Measurements from ENCODE around the gene SESN1. TPM values are rescaled to one million over a fixed set of nuclear protein-coding genes. Genes with fewer than 3 reads are reported as not detected.

Gene SESN1
- total RNA-seq, 1 donor from 2014 or later, result 18.4 TPM

GRCh38 chr6:108988765-108989164 lies 105.9 kb downstream of the SESN1 start:
- FAIRE-seq (no peak), DNase-seq (ENCODE audit: low read depth) (no peak)
- Histone ChIP-seq H3K27me3 (ENCODE audit: control insufficient read depth, insufficient read depth, low read length) (no peaks in the 10 kb centered on the region), H3K4me3 (ENCODE audit: low read depth, low read length) (no peak overlapping the region), H3K36me3 (ENCODE audit: control insufficient read depth, insufficient read depth, low read length) (peaks cover 20% of the 10 kb centered on the region)
- TF ChIP-seq CTCF (IDR thresholded peaks at IDR 0.05; ENCODE audit: insufficient read depth, low read length, severe bottlenecking), result no peak

- DNase-seq (ENCODE audit: low read depth), result no peak
- peaks cover 20% of the 10 kb centered on the region for H3K36me3 ChIP-seq (ENCODE audit: control insufficient read depth, insufficient read depth, low read length)
- FAIRE-seq, result no peak
- H3K27me3 ChIP-seq (ENCODE audit: control insufficient read depth, insufficient read depth, low read length), result no peaks in the 10 kb centered on the region
- no peak for TF ChIP-seq CTCF (IDR thresholded peaks at IDR 0.05; ENCODE audit: insufficient read depth, low read length, severe bottlenecking)
- no peak overlapping the region for H3K4me3 ChIP-seq (ENCODE audit: low read depth, low read length)
These were observed 106.3 kb downstream of the SESN1 start for GRCh38 chr6:108988296-108988695.

- no peak for FAIRE-seq
- no peak for TF ChIP-seq CTCF (IDR thresholded peaks at IDR 0.05; ENCODE audit: insufficient read depth, low read length, severe bottlenecking)
- DNase-seq (ENCODE audit: low read depth), result no peak
- Histone ChIP-seq H3K27me3 (ENCODE audit: control insufficient read depth, insufficient read depth, low read length) (no peaks in the 10 kb centered on the region), H3K4me3 (ENCODE audit: low read depth, low read length) (no peak overlapping the region), H3K36me3 (ENCODE audit: control insufficient read depth, insufficient read depth, low read length) (peaks cover 18% of the 10 kb centered on the region)
These were observed 107.5 kb downstream of the SESN1 start for GRCh38 chr6:108987156-108987555.

- FAIRE-seq, result no peak
- H3K27me3 ChIP-seq (ENCODE audit: control insufficient read depth, insufficient read depth, low read length), result no peaks in the 10 kb centered on the region
- DNase-seq (ENCODE audit: low read depth), result no peak
- TF ChIP-seq CTCF (IDR thresholded peaks at IDR 0.05; ENCODE audit: insufficient read depth, low read length, severe bottlenecking), result no peak
- H3K36me3 ChIP-seq (ENCODE audit: control insufficient read depth, insufficient read depth, low read length), result peaks cover 10% of the 10 kb centered on the region
- H3K4me3 ChIP-seq (ENCODE audit: low read depth, low read length), result no peak overlapping the region
These were observed 109.3 kb downstream of the SESN1 start for GRCh38 chr6:108985301-108985700.

- FAIRE-seq, result no peak
- DNase-seq (ENCODE audit: low read depth), result no peak
- TF ChIP-seq CTCF (IDR thresholded peaks at IDR 0.05; ENCODE audit: insufficient read depth, low read length, severe bottlenecking), result no peak
- Histone ChIP-seq H3K27me3 (ENCODE audit: control insufficient read depth, insufficient read depth, low read length) (no peaks in the 10 kb centered on the region), H3K36me3 (ENCODE audit: control insufficient read depth, insufficient read depth, low read length) (no peaks in the 10 kb centered on the region), H3K4me3 (ENCODE audit: low read depth, low read length) (no peak overlapping the region)
These were observed 111.5 kb downstream of the SESN1 start for GRCh38 chr6:108983151-108983550.

Measured in bronchial epithelial cell (primary cell).